ENCODE measurements around the gene CRYM.
"Not testable (repeated sequence)": the region's sequence is repeated elsewhere in the genome, so short reads cannot be mapped to it uniquely, and the experiment has no call there.

The CRYM gene

DNA sequence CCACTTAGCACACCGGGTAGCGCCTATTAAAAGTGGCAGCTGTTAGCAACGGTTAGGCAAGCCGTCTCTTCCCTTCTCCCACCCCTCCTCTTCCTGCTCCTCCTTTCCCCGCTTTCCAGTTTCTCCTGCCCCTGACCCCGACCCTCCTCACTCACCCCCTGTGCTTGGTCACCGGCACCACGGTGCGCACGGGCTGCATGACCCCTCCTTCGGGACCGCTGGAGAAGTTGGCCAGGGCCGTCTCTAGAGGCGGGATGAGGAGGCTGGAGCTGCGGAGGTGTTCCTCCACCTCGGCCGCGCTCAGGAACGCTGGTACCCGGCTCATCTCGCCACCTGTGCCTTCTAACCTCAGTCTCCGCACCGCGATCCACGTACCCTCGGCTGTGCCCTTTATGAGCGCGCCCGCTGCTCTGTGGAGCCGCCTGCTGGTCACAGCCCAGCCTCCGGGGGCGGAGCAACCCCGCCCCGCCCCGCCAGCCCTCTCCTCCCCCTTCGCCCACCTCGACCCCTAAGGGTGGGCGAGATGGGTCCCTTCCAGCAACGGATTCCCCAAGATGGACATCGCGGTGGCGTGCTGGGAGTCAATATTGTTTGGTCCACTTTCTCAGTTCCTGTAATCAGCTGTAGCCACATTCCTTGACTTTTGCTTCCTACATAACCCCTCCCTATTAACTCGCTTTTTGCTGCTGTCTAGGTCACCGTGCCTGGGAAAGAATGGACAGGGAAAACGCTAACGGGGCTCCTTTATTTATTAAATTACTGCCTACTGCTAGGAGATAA is at the start of gene CRYM:
TSS of gene CRYM (minus strand) at position 364 of the 780 bp plus-strand sequence. CDS start at position 325, 39 bp downstream.
- DNase-seq, result peak; percentile 20

DNA sequence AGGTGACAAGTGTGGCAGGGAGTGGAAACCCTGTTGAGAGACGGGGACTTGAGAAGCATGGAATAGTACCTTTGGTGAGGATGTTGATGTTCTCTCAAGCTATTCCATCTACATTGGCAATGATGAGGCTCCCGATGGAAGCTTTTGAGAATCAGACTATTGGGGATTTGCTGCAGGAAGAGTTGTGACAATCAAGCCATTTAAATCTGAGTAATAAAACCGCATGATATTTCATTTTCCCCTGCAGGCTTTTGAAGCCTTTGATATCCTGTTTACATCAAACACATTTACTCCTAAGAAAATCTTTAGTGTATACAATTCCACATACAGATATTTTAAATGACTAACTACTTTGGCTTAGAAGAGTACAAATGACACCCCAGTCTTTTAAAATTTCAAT is 49.0 kb upstream of the CRYM start:
- no peak for DNase-seq

DNA sequence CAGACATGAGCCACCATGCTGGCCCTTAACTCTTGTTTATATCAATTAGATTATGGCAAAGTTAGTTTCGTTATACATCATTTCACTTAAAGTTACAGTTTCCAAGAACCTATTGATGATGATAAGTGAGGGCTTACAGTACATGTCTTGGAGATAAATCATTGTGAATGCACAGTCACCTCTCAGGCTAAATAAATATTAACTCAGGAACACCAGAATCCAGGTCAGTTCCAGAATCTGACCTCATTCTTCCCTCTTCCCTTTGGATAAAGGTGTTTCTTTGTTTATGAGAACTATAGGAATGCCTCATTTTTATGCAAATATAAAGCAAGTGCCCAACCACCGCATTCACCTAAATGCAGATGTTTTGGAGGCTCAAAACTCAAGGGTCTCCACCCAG is 48.4 kb upstream of the CRYM start:
- DNase-seq, result peak; percentile 17

DNA sequence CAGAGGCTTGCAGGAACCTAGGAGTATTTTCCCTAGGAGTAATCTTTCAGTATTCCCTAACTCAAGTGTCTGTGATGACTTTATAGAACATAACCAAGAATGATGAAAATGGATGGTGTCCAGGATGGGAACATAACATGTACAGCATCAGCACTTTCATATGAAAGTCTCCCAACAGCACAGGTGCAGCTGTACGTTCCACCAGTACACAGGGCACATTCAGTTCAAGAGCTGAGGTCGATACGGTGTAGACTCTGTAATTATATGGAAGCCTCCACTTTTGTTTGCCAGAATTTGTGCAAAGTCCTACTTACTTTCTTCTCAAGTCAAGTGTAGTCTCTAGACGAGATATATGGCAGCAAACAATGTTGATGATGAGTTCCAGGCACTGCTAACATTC is 46.2 kb upstream of the CRYM start:
- no peak for DNase-seq

DNA sequence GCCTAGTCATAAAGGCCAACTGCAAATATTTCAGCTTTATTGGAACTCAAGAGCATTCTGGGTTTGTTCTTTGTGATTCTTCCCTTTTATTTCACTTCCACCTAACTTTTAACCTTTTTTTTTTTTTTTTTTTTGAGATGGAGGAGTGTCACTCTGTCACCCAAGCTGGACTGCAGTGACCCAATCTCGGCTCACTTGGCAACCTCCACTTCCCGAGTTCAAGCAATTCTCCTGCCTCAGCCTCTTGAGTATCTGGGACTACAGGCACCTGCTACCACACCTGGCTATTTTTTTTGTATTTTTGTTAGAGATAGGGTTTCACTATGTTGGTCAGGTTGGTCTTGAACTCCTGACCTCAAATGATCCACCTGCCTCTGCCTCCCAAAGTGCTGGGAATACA is 44.2 kb upstream of the CRYM start:
- DNase-seq, result not testable (repeated sequence)

DNA sequence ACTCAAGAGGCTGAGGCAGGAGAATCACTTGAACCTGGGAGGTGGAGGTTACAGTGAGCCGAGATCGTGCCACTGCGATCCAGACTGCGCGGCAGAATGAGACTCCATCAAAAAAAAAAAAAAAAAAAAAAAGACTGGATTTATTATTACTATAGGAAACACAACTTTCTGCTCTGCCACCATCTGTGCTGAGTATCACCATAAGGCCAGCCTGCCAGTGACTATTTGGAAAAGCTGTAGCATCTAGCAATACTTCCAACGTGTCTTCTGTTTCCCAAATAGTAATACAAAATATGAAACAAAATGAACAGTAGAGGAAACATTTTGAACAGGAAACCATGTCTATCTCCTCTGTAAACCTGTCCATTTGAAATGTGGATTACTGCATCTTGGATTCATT is 43.6 kb upstream of the CRYM start:
- DNase-seq, result no peak

DNA sequence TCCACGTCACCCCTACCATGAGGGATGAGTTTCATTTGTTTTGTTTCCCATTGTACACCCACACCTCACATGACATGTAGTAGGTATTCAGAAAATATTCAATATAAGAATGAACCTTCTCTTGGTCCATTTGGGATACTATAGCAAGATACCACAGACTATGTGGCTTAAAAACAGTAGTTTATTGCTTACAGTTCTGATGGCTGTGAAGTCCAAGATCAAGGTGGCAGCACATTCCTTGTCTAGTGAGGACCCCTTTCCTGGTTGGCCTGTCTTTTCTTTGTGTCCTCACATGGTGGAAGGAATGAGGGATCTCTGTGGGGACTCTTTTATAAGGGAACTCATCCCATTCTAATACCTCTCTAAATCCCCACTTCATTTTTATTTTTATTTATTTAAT is 36.2 kb upstream of the CRYM start:
- no peak for DNase-seq

DNA sequence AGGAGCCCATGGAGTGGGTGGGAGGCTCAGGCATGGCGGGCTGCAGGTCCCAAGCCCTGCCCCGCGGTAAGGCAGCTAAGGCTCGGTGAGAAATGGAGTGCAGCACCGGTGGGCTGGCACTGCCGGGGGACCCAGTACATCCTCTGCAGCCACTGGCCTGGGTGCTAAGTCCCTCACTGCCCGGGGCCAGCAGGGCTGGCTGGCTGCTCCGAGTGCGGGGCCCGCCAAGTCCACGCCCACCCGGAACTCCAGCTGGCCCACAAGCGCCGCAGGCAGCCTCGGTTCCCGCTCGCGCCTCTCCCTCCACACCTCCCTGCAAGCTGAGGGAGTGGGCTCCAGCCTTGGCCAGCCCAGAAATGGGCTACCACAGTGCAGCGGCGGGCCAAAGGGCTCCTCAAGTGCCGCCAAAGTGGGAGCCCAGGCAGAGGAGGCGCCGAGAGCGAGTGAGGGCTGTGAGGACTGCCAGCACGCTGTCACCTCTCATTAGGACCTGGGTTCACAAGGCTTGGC is 34.8 kb upstream of the CRYM start:
- DNase-seq, result not testable (repeated sequence)

DNA sequence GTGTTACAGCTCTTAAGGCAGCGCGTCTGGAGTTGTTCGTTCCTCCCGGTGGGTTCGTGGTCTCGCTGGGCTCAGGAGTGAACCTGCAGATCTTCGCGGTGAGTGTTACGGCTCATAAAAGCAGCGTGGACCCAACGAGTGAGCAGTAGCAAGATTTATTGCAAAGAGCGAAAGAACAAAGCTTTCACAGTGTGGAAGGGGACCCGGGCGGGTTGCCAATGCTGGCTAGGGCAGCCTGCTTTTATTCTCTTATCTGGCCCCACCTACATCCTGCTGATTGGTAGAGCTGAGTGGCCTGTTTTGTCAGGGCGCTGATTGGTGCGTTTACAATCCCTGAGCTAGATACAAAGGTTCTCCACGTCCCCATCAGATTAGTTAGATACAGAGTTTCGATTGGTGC is 34.0 kb upstream of the CRYM start:
- DNase-seq, result not testable (repeated sequence)

DNA sequence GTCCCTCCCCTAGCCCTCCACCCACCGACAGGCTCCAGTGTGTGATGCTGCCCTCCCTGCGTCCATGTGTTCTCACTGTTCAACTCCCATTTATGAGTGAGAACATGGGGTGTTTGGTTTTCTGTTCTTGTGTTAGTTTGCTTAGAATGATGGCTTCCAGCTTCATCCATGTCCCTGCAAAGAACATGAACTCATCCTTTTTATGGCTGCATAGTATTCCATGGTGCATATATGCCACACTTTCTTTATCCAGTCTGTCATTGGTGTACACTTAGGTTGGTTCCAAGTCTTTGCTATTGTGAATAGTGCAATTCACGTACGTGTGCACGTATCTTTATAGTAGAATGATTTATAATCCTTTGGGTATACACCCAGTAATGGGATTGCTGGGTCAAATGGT is 28.6 kb upstream of the CRYM start:
- not testable (repeated sequence) for DNase-seq

DNA sequence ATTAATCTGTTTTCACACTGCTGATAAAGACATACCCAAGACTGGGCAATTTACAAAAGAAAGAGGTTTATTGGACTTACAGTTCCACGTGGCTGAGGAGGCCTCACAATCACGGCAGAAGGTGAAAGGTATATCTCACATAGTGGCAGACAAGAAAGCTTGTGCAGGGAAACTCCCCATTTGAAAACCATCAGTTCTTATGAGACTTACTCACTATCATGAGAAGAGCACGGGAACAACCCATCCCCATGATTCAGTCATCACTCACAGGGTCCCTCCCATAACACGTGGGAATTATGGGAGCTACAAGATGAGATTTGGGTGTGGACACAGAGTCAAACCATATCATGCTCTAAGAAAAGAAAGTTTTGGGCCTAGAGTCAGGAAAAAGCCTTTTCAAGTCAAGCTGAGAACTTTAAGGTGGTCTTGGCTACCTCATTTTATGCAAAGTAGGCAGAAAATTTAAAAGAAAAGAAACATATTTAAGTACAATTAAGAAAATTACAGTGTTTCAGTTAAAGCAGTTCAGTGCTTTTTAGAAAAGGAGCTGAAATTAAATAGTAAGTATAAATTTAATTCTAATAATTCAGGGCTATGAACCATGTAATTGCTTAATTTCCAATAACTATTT is 24.9 kb upstream of the CRYM start:
- peak; percentile 39 for DNase-seq

DNA sequence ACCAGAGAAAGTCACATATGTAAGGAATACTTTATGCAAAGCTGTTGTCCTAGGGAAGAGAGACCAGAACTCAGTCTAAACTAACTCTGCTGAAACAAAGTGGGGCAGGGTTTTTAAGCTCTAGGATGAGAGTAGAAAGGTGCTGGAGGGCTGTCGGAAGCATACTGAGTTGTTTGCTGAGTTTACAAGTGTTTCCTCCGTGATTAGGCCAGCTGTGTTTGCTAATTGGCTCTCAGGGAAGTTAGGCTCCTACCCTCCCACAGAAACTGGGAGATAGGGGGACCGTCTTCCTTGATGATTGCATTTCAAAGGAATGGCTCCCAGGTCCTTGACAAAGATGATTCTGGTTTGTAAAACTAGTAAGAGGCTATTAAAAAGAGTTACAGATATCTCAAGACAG is 24.4 kb upstream of the CRYM start:
- DNase-seq, result no peak

DNA sequence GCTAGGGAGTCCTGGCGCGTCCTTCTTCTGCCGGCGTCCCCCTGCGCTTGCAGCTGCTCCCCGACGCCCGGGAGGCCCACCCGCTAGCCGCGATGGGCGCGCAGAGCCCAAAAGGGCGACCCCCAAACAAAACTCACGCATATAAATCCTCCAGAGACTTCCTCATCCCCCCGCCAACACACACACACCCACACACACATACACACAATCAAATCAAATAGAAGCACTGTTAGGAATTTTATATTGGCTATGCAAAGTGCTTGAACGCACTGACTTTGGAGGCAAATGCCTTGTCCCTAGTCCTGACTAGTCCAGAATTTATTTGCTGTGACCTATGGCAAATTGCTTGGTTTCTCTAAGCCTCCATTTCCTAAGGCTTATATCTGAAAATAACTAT is 23.8 kb upstream of the CRYM start:
- no peak for DNase-seq

DNA sequence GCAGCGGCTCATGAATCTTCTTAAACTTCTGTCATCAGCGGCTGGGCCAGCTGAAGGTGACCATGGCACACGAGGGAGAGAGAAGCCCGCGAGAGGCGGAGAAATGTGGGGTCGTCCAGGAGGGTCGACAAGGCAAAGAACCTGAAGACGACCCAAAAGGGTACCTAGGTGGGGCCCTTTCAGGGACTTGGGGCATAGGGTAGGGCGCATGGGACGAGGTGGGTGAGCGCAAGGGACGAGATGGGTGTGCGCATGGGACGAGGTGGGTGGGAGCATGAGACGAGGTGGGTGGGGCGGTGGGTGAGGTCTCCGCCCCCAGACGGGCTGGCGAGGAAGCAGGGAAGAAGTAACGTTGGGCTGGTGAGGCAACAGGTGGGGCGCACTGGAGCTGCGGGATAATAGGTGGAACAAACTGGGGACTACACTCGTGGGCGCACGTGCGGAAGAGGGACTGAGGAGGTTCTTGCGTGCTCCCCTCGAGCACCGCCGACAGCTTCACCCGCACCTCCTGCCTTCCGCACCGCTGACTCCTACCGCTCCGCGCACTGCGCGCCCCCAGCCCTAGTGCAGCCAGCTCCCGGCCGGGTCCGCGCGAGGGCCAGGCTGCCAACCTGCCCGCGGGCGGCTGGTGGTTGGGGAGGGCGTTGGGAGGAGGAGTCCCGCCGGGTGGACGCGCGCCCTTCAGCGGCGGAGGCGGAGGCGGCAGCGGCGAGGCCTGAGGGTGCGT is 23.2 kb upstream of the CRYM start:
- peak; percentile 67 for DNase-seq

DNA sequence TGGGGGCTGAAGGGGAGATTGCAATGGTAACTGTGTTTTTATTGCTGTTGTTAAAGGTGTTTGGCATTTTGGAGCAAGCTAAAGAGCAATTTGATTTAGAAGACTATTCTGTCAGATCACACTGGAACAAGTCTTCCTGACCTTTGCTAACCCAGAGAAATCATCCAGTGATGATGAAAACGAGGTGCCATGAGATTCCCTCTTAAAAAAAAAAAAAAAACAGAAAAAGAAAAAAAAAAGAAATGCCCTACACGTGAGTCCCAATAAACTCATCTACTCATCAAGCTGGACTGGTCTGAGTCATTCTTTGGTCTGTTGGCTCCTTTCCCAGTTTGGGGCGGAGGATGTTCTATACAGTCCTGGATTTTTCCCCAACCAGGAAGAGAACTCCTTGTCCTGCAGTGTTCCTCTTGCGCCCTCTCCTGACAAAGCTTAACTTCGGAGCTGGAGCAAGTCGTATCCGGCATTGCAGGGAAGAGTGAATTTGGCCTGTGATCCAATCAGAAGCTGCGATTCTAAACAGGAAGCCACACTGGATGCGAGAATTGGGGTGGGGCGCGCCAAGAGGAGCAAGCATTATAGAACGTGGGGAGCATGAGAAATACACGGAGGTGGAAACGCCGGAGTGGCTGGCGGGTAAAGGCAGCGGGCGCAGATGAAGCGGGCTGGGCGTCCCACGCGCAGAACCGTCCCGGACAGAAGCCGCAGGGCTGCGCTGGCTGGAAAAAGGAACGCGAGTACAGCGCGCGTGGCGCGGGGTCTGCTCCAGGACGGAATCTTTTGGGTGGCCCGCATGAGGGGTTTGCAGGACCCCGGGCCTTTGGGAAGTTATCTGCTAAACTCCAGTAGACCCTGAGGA is 22.4 kb upstream of the CRYM start:
- DNase-seq, result peak; percentile 99

DNA sequence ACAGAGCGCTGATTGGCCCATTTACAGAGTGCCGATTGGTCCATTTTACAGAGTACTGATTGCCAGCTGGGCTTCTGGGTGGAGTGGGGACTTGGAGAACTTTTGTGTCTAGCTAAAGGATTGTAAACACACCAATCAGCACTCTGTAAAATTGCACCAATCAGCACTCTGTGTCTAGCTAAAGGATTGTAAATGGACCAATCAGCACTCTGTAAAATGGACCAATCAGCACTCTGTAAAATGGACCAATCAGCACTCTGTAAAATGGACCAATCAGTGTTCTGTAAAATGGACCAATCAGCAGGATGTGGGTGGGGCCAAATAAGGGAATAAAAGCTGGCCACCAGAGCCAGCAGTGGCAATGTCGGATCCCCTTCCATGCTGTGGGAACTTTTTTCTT is 11.7 kb upstream of the CRYM start:
- DNase-seq, result not testable (repeated sequence)

DNA sequence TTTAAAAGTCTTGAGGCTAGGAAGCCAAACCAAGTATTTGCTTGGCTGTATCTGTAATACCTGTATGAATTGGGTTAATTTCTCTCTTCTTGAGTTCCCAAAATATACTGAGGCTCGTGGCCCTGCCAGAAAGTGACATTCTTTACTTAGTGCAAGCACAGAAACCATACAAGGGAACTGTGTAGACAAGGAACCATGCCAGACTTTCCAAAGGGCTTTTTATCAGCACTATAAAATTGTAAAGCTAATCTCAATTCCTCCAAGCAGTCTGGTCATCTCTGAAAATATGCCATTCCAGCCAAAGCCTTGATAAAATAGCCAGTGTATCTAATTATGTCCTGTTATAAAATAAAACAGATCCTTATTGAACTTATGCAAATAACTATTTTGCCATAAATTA is 7.2 kb upstream of the CRYM start:
- DNase-seq, result no peak

DNA sequence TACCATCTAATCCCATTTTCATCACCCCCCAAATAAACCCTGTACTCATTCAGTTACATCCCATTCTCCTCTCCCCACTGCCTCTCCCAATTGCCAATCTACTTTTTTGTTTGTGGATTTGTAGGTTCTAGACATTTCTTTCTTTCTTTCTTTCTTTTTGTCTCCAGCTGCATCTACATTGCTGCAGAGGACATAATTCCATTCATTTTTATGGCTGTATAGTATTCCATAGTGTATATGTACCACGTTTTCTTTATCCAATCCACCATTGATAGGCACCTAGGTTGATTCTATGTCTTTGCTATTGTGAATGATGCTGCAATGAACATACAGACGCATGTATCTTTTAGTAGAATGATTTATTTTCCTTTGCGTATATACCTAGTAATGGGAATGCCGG is 6.3 kb upstream of the CRYM start:
- DNase-seq, result no peak

DNA sequence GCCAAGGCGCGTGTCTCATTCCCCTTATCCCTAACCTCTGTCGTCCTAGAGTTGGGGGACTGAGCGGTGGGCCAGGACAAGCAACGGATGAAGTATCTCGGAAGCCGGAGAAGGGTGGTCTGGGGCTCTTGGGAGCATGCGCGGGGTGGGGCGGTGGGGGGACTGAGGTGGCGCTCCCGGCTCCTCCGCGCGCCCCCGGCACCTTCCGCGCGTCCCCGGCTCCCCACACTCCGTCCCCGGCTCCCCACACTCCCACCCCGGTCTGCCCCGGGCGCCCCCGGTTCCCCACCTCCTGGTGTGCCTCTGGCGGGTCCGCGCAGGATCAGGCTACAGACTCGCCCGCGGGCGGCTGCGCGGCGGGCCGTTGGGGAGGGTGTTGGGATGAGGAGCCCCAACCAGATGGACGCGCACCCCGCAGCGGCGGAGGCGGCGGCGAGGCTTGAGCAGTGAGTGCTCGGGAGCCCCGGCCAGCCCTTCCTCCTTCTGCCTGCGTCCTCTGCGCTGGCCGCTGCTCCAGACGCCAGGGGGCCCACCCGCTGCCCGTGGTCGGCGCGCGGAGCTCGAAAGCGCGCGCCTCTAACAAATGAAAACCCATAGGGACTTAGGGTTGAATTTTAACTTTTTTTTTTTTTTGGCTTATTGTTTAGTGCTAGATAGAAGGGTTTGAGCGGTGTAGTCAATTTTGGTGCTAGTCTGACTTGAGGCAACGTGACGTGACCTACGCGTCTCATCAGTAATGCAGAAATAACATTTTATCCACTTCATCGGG is 5.6 kb upstream of the CRYM start:
- DNase-seq, result no peak

DNA sequence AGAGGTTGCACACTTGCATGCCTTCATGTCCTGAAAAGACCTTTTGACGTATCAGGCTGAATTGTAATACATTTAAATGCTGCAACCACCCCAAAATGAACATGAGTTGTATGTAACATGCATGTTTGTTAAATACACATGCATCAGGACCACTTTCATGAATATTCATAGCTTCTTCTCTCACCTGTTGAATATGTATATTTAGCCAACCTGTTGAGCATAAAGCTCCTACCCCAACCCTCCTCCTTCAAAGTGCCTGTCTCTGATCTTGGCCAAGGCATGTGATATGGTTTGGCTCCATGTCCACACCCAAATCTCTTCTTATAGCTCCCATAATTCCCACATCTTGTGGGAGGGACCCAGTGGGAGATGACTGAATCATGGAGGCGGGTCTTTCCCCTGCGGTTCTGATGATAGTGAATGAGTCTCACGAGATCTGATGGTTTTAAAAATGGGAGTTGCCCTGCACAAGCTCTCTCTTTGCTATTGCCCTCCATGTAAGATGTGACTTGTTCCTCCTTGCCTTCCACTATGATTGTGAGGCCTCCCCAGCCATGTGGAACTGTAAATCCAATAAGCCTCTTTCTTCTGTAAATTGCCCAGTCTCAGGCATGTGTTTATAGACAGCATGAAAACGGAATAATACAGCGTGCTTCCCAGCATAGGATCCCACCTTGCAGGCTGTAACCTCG is 3.8 kb upstream of the CRYM start:
- DNase-seq, result no peak

DNA sequence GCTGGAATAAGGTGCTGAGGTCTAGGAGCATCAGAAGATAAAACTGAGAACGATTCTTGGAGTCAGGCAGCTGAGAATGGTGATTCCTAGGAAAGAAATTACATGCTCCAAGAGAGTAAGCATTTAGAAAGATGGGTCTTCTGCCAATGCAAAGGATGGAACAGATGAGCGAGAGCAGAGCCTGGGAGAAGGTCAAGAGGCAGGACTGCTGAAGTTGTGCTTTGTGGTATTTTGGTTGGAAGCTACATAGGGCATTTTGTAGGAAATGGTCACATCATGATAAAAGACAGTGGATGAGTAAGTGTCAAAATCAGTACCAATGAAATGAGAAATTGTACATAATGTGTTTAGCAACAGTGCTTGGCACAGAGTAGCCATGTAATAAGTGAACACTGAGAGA is 1.4 kb upstream of the CRYM start:
- no peak for DNase-seq
